T47D (cell line): ENCODE results near the gene KL.

Experiments used
- DNase-seq, 2 experiments: peaks; one replicate each; pipeline versions ENCODE4 v3.0.0 to v3.0.0-alpha.2; 2011 to 2012; ENCODE audit warnings: low read depth in 1 of 2, low spot score in 1 of 2
- JUND ChIP-seq: IDR thresholded peaks from 2 replicates; pipeline ENCODE4 v1.6.1; 2012; ENCODE audit warnings: low read depth
- in situ Hi-C: cut with HindIII; loops from 2 replicates; pipeline ENCODE4 v1.10.0; 2016; ENCODE audit warnings: low sequenced_read_pairs, low pct_unique_long_range_greater_than_20kb

The KL gene

GRCh38 chr13:33081666-33082065 lies 65.4 kb downstream of the KL start:
- no peak for DNase-seq
- no peak for TF ChIP-seq JUND
- in situ Hi-C loops: no loop called here

DNA sequence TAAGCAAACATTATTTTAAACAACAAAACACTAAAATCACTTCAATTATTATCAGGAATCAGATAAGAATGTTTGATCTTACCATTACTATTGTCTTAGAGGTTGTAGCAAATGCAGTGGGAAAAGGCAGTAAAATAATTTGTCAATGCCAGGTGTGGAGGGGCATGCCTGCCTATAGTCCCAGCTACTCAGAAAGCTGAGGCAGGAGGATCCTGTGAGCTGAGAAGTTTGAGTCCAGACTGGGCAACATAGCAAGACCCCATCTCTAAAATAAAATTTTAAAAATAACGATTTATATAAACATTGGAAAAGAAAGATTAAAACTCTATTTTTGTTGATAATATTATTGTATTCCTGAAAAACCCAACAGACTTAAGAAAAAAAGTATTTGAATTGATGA lies 66.8 kb downstream of the KL start:
- no peak for DNase-seq
- no peak for TF ChIP-seq JUND
- in situ Hi-C loops: no loop called here

- DNase-seq: no peak
- TF ChIP-seq JUND: no peak
Observed at GRCh38 chr13:33087091-33087490, 70.9 kb downstream of the KL start.

DNA sequence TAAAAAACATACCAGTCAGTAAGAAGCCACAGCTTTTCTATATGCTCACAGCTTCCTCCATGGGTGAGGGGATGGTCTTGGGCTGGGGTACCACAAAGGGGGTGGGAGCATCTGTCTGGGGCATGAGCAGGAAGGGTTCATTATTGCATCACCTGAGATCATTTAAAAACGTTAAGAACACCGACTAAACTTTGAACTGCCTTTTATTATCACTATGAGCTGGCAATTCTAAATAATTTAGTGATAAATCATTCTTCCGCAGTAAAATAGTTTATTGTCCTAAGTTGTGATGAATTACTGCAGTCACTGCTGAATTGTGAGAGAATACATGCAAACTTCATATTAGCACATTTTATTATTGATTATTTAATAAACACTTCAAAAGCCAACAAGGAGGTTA lies 71.6 kb downstream of the KL start:
- no peak for DNase-seq
- in situ Hi-C loops: no loop called here
- TF ChIP-seq JUND: no peak

More at GRCh38 chr13:33087091-33087490, 70.9 kb downstream of the KL start:
- in situ Hi-C loops: no loop called here

- in situ Hi-C loops: no loop called here
- DNase-seq: no peak
Observed at GRCh38 chr13:33089311-33089710, 73.1 kb downstream of the KL start.

GRCh38 chr13:33090755-33091414 lies 74.7 kb downstream of the KL start:
- DNase-seq: peak; percentile 13 to 92
- peak; percentile 77 for TF ChIP-seq JUND
- in situ Hi-C loops: no loop called here

More at GRCh38 chr13:33089311-33089710, 73.1 kb downstream of the KL start:
- TF ChIP-seq JUND: no peak

- in situ Hi-C loops: no loop called here
- DNase-seq: no peak
- TF ChIP-seq JUND: no peak
Observed at GRCh38 chr13:33091415-33091774, 75.2 kb downstream of the KL start.

GRCh38 chr13:33092073-33092987 lies 76.1 kb downstream of the KL start:
- in situ Hi-C loops: no loop called here
- TF ChIP-seq JUND: no peak
- DNase-seq: no peak

DNA sequence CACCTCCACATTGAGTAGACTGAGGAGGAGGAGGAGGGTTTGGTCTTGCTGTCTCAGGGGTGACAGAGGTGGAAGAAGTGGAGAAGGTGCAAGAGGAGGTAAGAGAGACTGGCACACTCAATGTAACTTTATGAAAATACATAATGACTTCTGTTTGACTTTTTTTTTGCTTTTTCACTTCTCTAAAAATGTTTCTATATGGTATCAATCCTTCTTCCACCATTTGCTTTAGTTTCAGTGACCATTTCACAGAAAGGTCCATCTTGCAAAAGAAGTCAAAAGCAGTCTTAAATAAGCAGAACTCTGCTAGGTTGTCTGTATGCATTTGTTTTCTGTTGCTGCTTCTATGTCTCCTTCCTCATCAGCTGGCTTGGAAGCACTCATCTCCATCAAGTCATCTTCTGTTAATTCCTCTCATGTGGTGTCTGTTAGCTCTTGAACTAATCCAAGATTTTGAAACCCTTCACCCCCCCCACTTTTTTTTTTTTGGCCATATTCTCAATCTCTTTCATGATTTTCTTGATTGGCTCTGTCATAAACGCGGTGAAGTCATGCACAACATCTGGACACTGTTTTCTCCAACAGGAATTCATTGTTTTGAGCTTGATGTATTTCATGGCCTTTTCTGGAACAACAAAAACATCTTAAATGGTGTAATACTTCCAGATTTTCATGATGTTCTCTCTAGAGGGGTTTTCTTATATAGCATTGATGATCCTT lies 80.8 kb downstream of the KL start:
- TF ChIP-seq JUND: no peak
- no peak for DNase-seq
- in situ Hi-C loops: no loop called here

- in situ Hi-C loops: no loop called here
Observed at GRCh38 chr13:33099860-33100259, 83.6 kb downstream of the KL start.

DNA sequence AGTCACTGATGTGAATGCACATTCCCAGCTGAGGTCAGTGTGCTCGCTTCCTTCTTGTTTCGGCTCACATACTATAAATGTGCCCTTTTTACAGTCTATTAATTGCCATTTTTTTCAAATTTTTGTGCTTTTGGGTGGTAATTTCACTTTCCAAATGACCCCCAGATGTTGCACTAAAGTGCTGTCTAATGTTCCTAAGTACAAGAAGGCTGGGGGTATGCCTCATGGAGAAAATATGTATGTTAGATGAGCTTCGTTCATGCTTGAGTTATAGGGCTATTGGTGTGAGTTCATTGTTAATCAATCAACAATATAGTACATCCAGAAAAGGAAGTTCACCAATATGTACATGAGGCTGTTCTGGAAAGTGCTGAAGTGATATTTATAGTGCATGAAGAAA lies 84.7 kb downstream of the KL start:
- no peak for TF ChIP-seq JUND
- no peak for DNase-seq

More at GRCh38 chr13:33099860-33100259, 83.6 kb downstream of the KL start:
- DNase-seq: no peak
- no peak for TF ChIP-seq JUND

DNA sequence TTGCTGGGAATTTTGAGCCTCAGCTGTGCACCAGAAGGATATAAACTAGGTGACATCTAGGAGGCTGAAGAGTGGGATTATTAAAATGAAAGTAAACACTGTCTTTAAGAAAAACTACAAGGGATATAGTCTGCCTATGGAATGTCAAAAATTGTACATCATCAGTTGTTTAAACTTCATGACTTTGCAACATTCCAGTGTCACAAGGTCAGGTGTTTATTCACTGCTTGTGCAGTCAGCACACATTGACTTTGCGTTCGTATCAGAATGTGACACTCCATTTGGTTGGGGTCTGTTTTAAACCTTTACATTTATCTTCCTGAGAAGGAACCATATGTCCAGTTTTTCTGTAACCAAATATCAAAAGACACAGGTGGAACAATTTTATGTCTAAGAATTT lies 85.6 kb downstream of the KL start:
- in situ Hi-C loops: no loop called here
- TF ChIP-seq JUND: no peak
- no peak for DNase-seq

More for the DNA sequence above, 84.7 kb downstream of the KL start:
- in situ Hi-C loops: no loop called here

- TF ChIP-seq JUND: no peak
- in situ Hi-C loops: no loop called here
- no peak for DNase-seq
Observed at GRCh38 chr13:33103457-33103856, 87.2 kb downstream of the KL start.
